ENCODE results near the gene CCDC82.

Gene CCDC82

GRCh38 chr11:96338910-96339705 lies 50.6 kb downstream of the CCDC82 start:
- no peak for TF ChIP-seq CTCF (IDR thresholded peaks at IDR 0.05; ENCODE audit: low read depth, low read length)
- peak; percentile 79 for DNase-seq (ENCODE audit: low read depth, low spot score)
- in situ Hi-C loops (cut with HindIII; ENCODE audit: low sequenced_read_pairs): no loop called here
- H3K4me3 ChIP-seq (ENCODE audit: low read depth, low read length): peak overlapping the region; percentile 86

DNA sequence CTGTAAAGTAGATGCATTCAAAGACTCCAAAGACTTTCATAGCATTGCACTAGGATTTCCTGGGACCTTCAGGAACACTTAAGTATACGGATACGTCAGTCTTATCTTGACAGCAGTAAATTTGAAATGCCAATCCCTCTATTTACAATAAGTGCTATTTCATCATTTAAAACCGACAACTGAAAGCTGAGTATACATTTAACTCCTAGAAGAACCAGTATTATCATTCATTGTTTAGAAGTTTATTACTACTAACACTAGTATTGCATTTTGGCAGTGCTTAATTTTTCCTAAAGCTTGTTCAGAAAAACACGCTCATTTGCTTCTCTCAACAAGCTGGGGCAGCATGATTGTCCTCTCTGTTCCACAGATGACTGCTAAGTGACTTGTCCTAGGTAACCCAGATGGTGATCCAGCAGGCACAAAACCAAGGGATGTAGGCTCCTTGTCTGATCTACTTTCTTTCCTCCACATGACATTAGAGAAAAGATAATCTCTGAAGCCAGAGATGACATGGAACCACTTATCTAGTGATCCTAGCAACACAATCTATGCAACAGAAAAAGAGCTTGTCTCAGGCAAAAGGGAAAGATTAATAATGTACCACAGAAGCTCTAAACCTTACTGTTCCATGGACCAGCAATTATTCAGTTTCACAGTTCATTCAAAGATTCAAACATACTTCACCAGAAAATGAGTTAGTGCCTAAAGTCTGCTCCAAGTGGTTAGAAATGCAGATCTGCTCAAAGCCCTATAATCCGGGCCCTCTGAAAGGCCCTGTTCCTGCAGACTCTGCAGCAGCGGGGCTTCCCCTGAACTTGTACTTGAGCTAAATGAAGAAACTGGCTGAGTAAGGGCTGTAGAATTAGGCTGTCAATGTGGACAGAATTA lies 51.9 kb downstream of the CCDC82 start:
- no peak overlapping the region for H3K4me3 ChIP-seq (ENCODE audit: low read depth, low read length)

DNA sequence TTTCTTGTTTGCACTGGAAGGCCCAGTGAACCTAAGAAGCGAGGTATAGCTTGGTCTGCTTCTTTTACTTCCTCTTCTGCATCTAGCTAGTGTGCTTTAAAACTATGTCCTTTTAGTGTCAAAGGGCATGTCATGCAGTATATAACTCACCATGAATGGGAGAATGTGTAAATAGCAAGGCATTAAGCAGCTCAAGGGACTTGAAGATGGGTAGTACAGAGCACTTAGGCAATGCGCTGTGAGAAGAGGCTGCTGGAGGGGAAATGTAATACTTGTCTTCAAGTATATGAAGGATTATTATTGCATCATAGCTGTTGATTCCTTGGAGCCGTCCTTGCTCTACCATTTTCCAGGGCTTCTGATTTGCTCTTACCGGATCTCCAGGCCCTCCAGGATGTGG lies 54.3 kb downstream of the CCDC82 start:
- in situ Hi-C loops (cut with HindIII; ENCODE audit: low sequenced_read_pairs): no loop called here
- H3K4me3 ChIP-seq (ENCODE audit: low read depth, low read length): no peak overlapping the region
- no peak for TF ChIP-seq CTCF (IDR thresholded peaks at IDR 0.05; ENCODE audit: low read depth, low read length)
- no peak for DNase-seq (ENCODE audit: low read depth, low spot score)

More for the DNA sequence above, 51.9 kb downstream of the CCDC82 start:
- no peak for TF ChIP-seq CTCF (IDR thresholded peaks at IDR 0.05; ENCODE audit: low read depth, low read length)
- in situ Hi-C loops (cut with HindIII; ENCODE audit: low sequenced_read_pairs): no loop called here
- peak; percentile 50 for DNase-seq (ENCODE audit: low read depth, low spot score)

- no peak for DNase-seq (ENCODE audit: low read depth, low spot score)
- in situ Hi-C loops (cut with HindIII; ENCODE audit: low sequenced_read_pairs): no loop called here
- no peak for TF ChIP-seq CTCF (IDR thresholded peaks at IDR 0.05; ENCODE audit: low read depth, low read length)
- H3K4me3 ChIP-seq (ENCODE audit: low read depth, low read length): no peak overlapping the region
Observed at GRCh38 chr11:96334219-96334618, 55.5 kb downstream of the CCDC82 start.

GRCh38 chr11:96333191-96333719 lies 56.5 kb downstream of the CCDC82 start:
- TF ChIP-seq CTCF (IDR thresholded peaks at IDR 0.05; ENCODE audit: low read depth, low read length): no peak
- no peak overlapping the region for H3K4me3 ChIP-seq (ENCODE audit: low read depth, low read length)
- no peak for DNase-seq (ENCODE audit: low read depth, low spot score)
- in situ Hi-C loops (cut with HindIII; ENCODE audit: low sequenced_read_pairs): no loop called here

GRCh38 chr11:96332126-96332771 lies 57.5 kb downstream of the CCDC82 start:
- no peak for TF ChIP-seq CTCF (IDR thresholded peaks at IDR 0.05; ENCODE audit: low read depth, low read length)
- in situ Hi-C loops (cut with HindIII; ENCODE audit: low sequenced_read_pairs): no loop called here
- DNase-seq (ENCODE audit: low read depth, low spot score): no peak
- H3K4me3 ChIP-seq (ENCODE audit: low read depth, low read length): no peak overlapping the region

All from astrocyte of the spinal cord (primary cell).